Measurements from ENCODE around the gene RAI1. TPM values are rescaled to one million over a fixed set of nuclear protein-coding genes. Genes with fewer than 3 reads are reported as not detected.
A peak's percentile ranks its signal among the peaks of the same experiment; 100 is the strongest.

Gene RAI1
- total and polyA plus RNA-seq, 2 of the 8 experiments (the other 6 are each of a cell fraction or from before 2014, with no cell fraction given): 0.39 to 1.2 TPM

- Histone ChIP-seq H2BK12ac (ENCODE audit: low read depth, low read length) (peak overlapping the region; percentile 75; the same call in 1 of the 2 replicates), H3K56ac (replicated peaks; ENCODE audit: insufficient read length, low read depth, low read length) (no peak overlapping the region), H3K4me3 (ENCODE audit: extremely low read depth in 1 of 4, insufficient read depth in 2 of 4, low read depth in 3 of 4, low read length in 4 of 4) (peak overlapping the region in 3 of 4 experiments; percentile 0 to 47 (median 3); a peak in 4 of 8 replicates), H3K79me1 (ENCODE audit: low read depth, low read length) (no peaks in the 10 kb centered on the region), H2BK5ac (ENCODE audit: low read depth, low read length) (peak overlapping the region; percentile 88), H3K27ac (ENCODE audit: low read depth, low read length) (no peak overlapping the region), H2BK20ac (ENCODE audit: low read length) (no peak overlapping the region), H3K36me3 (ENCODE audit: control insufficient read depth in 2 of 4, insufficient read depth in 4 of 4, low read length in 3 of 4) (no peaks in the 10 kb centered on the region), H4K8ac (ENCODE audit: extremely low read depth, insufficient read depth, low read length) (no peak overlapping the region), H2AFZ (ENCODE audit: low read length) (no peak overlapping the region), H3K18ac (ENCODE audit: extremely low read depth, low read length) (peak overlapping the region; percentile 19; the same call in 1 of the 2 replicates), H3K9ac (replicated peaks in 1 of 4; ENCODE audit: extremely low read depth in 1 of 4, low read depth in 3 of 4, low read length in 3 of 4) (no peak overlapping the region), H2BK120ac (replicated peaks; ENCODE audit: low read depth, low read length) (no peak overlapping the region), H3K23me2 (ENCODE audit: low read depth, low read length) (peaks cover 2% of the 10 kb centered on the region; the same call in 1 of the 2 replicates), H4K91ac (replicated peaks; ENCODE audit: insufficient read length, low read length) (no peak overlapping the region), H3K9me3 (ENCODE audit: insufficient read depth in 2 of 2, low read depth in 1 of 2, low read length in 1 of 2) (no peaks in the 10 kb centered on the region), H3K14ac (ENCODE audit: insufficient read length) (no peak overlapping the region), H4K20me1 (replicated peaks in 1 of 2; ENCODE audit: control insufficient read depth in 1 of 2, insufficient read depth in 2 of 2, low read length in 2 of 2) (peaks cover 32 to 41% of the 10 kb centered on the region in 2 experiments), H3K23ac (ENCODE audit: insufficient read length) (no peak overlapping the region), H3K4me1 (replicated peaks in 1 of 4; ENCODE audit: control insufficient read depth in 3 of 4, insufficient read depth in 4 of 4, low read length in 3 of 4) (peaks cover 0 to 38% (median 31%) of the 10 kb centered on the region in 4 experiments; a peak in 6 of 7 replicates), H3K4me2 (ENCODE audit: insufficient read depth in 1 of 2, low read depth in 2 of 2, low read length in 2 of 2) (peak overlapping the region; percentile 55 to 60), H3K79me2 (ENCODE audit: control insufficient read depth in 1 of 2, insufficient read depth in 2 of 2, low read length in 2 of 2) (no peaks in the 10 kb centered on the region), H4K5ac (ENCODE audit: insufficient read length, low read depth, low read length) (no peak overlapping the region), H2AK5ac (ENCODE audit: low read depth, low read length) (peak overlapping the region; percentile 90; the same call in 1 of the 2 replicates), H2BK15ac (ENCODE audit: low read length) (0 out of 2 replicates have a peak overlapping the region, but pooled peaks have one; percentile 88), H3K27me3 (replicated peaks in 1 of 4; ENCODE audit: control insufficient read depth in 3 of 4, extremely low read depth in 1 of 4, insufficient read depth in 3 of 4, low read length in 3 of 4) (peaks cover 85 to 99% (median 97%) of the 10 kb centered on the region in 4 experiments), H3K4ac (replicated peaks; ENCODE audit: insufficient read length, low read depth, low read length) (no peak overlapping the region)
- no peak for FAIRE-seq
- CTCF ChIA-PET (ENCODE audit: partially characterized antibody): interaction anchor here (0.9 to 3.0 kb wide), 5 partner anchors 9 to 80 kb away, joined by 3 to 12 read pairs (median 4); partner anchors contain the start of gene RAI1
- POLR2A ChIA-PET (ENCODE audit: partially characterized antibody): interaction anchor here (0.8 to 2.0 kb wide), 11 partner anchors 10 to 194 kb away, joined by 3 to 6 read pairs (median 4); partner anchors contain the start of gene RAI1
- 3% methylated on average over 70 of the region's 86 CpGs; no CpG with 5 or more reads in 1 of the 2 experiments for WGBS, 2 experiments (ENCODE audit: extremely low coverage in 1 of 2, insufficient coverage in 1 of 2, insufficient read length in 1 of 2, insufficient replicate concordance in 2 of 2, low coverage in 1 of 2, low lambda C conversion rate in 2 of 2, missing lambda C conversion rate in 1 of 2)
- peak; percentile 62 to 90 for DNase-seq (ENCODE audit: low read depth in 1 of 2, low spot score in 2 of 2)
- TF ChIP-seq SUZ12 (IDR thresholded peaks at IDR 0.05; ENCODE audit: low read length) (peak; percentile 61), GABPA (IDR thresholded peaks at IDR 0.05; ENCODE audit: borderline replicate concordance, insufficient read depth, low read length) (no peak), HDAC2 (IDR thresholded peaks at IDR 0.05; ENCODE audit: borderline replicate concordance in 1 of 2, low read depth in 2 of 2, low read length in 2 of 2) (peak; percentile 87 to 88; a peak in 2 of 4 replicates), CEBPB (IDR thresholded peaks at IDR 0.05; ENCODE audit: low read depth, low read length) (no peak), CBX5 (IDR thresholded peaks at IDR 0.05; ENCODE audit: low read depth, low read length) (no peak), POU5F1 (IDR thresholded peaks at IDR 0.05; ENCODE audit: low read depth, low read length) (peak; percentile 84; the same call in 1 of the 2 replicates), ATF3 (IDR thresholded peaks at IDR 0.05; ENCODE audit: insufficient read depth, low read depth, low read length) (no peak), ATF2 (IDR thresholded peaks at IDR 0.05; ENCODE audit: low read length) (no peak), CREB1 (IDR thresholded peaks at IDR 0.05) (peak; percentile 37; the same call in 1 of the 2 replicates)
Measured at GRCh38 chr17:17700251-17700969, 19.2 kb downstream of the RAI1 start.

Data from H1 (cell line).